COR-L47 (cell line): Measurements from ENCODE around the gene LCN12.

Experiments used
- DNase-seq: peaks from one replicate; lab custom pipeline; 2025; lab: John Stamatoyannopoulos, UW

LCN12 gene

GRCh38 chr9:136927343-136928271 lies 24.5 kb upstream of the LCN12 start:
- DNase-seq, result no peak

GRCh38 chr9:136928591-136928990 lies 23.5 kb upstream of the LCN12 start:
- DNase-seq, result no peak

- DNase-seq, result no peak
These were observed 22.1 kb upstream of the LCN12 start for GRCh38 chr9:136930014-136930413.

- DNase-seq, result no peak
These were observed 20.4 kb upstream of the LCN12 start for GRCh38 chr9:136931611-136932130.

GRCh38 chr9:136934277-136934676 lies 17.8 kb upstream of the LCN12 start:
- no peak for DNase-seq

GRCh38 chr9:136935651-136936050 lies 16.4 kb upstream of the LCN12 start:
- no peak for DNase-seq

- no peak for DNase-seq
These were observed 15.4 kb upstream of the LCN12 start for GRCh38 chr9:136936645-136937170.

GRCh38 chr9:136937186-136938001 lies 14.7 kb upstream of the LCN12 start:
- no peak for DNase-seq

GRCh38 chr9:136939431-136939995 lies 12.6 kb upstream of the LCN12 start:
- DNase-seq, result no peak

GRCh38 chr9:136939996-136940525 lies 12.0 kb upstream of the LCN12 start:
- no peak for DNase-seq

GRCh38 chr9:136940526-136941230 lies 11.4 kb upstream of the LCN12 start:
- DNase-seq, result no peak

- no peak for DNase-seq
These were observed 10.6 kb upstream of the LCN12 start for GRCh38 chr9:136941231-136942111.

- no peak for DNase-seq
These were observed 9.8 kb upstream of the LCN12 start for GRCh38 chr9:136942112-136942880.

- DNase-seq, result no peak
These were observed 9.2 kb upstream of the LCN12 start for GRCh38 chr9:136942881-136943230.

GRCh38 chr9:136943291-136944211 lies 8.5 kb upstream of the LCN12 start:
- no peak for DNase-seq

GRCh38 chr9:136944212-136944518 lies 7.9 kb upstream of the LCN12 start:
- DNase-seq, result no peak

- peak; percentile 90 for DNase-seq
These were observed 7.3 kb upstream of the LCN12 start, which contains the start of the genes C8G and FBXW5 for GRCh38 chr9:136944519-136945332. Gene C8G, plus strand, starts transcription at chr9:136945243. Its CDS starts 78 bp downstream, at chr9:136945321. Gene FBXW5, minus strand, starts transcription at chr9:136944738. Its CDS starts 655 bp downstream, at chr9:136944083.
